ENCODE results near the gene EN2.

EN2 gene

DNA sequence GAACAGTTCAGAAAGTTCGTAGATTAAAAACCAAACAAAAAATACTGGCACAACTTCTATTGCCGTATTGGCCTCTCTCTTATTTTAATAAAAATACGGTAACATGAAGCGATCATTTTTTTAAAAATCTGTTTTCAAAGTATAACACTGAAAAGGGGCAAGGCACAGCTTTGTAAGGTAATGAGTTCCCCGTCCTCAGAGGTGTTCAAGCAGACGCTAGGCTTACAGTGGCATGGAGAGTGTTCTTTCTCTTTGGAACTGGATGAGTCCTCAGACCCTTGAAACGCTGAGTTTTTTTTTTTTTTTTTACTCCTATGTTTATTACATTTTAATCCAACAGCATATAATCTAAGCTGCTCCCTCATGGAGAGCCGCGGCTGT lies 7.8 kb downstream of the EN2 start:
- no peak for DNase-seq

DNA sequence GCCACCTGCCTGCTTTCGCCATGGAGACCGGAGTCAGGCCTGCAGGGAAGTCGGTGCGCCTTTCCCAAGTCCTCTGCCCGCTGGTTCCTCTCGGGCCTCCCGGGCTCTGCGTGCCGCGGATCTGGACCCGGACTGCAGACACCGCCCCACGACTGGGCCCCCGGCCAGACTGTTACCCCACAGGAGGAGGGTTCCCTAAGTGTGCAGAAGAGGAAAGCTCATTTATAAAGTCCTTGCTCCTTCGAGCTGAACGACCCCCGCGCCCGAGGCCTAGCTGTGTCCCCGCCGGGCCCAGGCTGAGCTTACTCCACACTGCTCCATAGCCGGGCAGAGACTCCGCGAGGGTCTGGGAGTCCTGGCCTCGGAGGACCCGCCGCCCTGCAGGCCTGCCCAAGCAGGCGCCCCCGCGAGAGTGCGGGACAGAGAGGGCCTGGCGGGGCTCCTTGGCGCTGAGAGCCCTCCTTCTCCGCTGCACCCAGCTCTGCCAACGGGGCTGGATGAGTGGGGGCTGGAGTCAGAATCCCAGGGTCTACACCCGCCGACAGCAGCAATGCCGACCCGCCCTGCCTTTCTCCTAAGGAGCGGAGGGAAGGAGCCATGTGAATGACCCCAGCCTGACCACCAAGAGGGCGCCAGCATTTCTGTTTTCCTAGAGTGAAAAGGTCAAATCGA lies 8.3 kb downstream of the EN2 start:
- DNase-seq: no peak

DNA sequence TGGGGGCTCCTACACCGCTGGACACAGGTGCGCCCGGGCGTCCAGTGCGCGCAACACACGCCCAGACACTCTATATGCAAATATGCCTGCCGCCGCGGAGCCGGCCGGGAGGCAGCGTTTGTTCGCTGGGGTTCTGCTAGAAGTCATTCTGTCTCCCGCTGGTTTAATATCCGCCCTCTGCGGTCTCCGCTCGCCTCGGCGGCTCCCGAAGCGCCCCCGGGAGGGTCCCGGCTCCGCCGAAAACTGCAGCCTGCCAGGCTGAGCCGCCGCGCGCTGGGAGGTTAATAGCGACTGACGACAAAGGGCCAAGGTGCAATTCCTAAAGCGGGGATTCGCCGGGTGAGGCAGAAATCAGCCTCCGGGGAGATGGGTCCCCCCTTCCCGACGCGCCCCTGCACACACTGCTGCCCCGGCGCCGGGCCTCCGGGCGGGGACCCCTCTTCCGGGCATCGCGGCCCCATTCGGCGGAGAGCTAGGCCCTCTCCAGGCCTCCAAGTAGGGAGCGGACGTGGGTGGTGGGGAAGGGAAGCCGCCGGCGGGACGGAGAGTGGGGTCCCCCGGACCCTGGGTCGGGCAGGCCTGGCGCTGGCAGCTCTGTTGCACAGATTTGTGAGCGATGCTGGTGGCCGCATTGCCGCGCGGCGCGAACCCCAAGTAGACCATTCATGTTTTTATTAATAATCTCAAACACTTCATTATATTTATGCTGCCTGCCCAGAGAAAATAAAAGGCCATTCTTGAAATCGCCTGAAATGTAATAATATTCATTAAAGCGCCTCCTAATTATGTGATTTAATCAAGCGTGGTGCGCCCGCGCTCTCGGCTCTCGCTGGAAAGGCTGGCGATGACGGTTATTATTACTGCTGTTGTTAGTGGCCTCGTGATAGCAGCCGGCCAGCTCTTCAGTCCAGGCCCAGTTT lies 9.1 kb downstream of the EN2 start:
- DNase-seq: no peak

DNA sequence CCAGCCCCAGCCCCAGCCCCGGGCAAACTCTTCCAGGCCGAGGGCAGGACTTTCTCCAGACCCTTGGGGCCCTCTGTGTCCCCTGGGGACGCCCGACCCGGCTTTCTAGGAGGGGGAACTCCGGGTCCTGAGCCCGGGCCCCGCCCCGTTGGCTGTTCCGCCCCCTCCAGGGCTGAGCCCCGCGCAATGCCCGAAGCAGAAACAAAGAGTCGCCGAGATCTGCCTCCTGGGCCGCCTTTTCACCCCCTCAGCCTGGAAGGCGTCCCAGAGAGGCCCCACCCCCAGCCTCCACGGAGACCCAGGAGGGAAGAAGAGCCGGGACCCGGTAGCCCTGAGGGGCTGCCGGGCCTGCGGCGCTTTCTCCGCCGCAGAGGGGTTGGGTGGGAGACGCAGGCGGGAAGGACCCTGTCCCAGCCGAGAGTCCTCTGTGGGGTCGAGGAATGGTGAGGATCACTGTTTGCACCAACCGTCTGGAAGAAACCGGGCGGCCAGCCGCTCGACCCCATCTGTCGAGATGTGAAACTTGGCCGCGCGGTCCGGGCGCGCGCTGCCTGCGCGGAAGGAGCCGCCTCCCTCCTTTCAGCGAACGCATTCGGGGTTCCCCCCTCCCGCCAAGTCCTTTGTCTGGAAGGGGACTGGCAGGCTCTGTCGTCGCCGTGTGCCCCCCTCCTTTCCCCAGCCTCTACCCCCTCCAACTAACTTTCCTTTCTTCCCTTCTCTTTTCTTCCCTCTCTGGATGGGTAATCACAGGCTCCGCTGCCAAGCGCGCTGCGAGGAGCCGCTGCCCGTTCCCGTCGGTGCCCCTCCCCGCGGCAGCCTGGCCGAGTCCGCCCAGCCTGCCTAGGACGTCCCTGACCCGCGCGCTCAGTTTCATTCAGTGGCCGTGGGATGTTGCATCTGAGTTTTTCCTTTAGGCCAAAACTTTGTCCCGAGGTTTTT lies 10.2 kb downstream of the EN2 start:
- no peak for DNase-seq

DNA sequence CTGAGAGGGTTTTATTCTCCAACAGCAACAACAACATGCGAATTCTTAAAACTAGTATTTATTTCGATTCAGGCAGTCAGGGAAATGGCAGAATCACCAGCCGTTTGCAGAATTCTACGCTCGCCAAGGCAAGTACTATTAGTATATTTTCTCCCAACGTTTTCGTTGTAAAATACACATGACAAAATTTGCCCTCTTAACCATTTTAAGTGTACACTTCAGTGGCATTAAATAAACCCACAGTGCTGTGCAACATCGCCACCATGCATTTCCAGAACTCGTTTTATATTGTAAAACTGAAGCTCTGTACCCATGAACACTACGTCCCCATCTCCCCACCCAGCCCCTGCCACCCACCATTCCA lies 10.8 kb downstream of the EN2 start:
- DNase-seq: no peak

DNA sequence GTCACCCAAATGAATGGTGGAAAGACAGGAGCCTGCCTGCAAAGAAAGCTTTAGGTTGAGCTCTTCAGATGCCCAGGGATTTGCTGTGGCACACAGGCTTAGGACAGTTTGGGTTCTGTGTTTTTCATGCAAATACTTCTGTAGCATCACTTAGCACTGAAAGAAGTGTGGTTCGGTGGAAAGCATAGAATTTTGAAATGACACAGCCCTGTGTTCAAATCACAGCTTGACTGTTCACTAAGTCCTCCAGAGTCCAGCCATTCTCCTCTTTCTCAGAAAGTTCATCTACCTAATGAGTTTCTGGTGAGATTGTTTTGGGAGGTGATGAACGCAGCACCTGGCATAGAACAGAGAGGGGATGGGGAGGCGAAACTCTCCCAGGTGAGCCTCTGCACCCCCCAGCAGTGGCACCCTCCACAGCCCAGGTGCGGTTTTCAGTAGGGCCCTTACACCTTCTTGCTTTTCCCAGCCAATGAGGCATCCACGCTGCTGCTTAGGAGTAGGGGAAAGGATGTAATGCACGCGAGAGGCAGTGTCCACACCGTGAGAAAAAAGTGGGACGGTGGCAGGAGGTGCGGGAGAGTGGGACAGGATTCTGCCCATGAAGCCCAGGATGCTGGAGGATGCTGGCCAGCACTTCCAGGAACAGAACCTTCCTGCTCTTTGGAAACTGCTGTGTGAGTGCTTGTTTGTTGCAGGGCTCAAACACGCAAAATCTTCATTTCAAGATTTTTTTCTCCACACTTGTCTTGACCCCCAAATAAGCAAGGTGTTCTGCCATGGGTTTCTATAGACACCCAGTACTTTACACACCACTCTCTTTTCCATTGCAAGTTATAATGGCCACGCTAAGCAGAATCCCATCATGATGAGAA lies 11.6 kb downstream of the EN2 start:
- no peak for DNase-seq

DNA sequence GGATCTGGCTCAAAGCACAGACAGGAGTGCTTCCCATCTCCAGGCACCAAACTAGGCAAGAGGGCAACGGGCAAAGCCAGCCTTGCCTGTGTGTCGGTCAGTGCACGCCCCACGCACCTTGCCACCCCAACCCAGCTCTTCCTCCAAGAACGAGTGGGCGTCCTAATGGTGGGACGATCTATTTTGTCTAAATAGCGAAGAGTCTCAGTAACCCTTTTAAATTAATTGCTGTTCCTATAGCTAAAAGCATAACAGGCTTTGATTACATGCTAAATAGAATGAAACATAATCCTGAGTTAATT lies 12.2 kb downstream of the EN2 start:
- no peak for DNase-seq

DNA sequence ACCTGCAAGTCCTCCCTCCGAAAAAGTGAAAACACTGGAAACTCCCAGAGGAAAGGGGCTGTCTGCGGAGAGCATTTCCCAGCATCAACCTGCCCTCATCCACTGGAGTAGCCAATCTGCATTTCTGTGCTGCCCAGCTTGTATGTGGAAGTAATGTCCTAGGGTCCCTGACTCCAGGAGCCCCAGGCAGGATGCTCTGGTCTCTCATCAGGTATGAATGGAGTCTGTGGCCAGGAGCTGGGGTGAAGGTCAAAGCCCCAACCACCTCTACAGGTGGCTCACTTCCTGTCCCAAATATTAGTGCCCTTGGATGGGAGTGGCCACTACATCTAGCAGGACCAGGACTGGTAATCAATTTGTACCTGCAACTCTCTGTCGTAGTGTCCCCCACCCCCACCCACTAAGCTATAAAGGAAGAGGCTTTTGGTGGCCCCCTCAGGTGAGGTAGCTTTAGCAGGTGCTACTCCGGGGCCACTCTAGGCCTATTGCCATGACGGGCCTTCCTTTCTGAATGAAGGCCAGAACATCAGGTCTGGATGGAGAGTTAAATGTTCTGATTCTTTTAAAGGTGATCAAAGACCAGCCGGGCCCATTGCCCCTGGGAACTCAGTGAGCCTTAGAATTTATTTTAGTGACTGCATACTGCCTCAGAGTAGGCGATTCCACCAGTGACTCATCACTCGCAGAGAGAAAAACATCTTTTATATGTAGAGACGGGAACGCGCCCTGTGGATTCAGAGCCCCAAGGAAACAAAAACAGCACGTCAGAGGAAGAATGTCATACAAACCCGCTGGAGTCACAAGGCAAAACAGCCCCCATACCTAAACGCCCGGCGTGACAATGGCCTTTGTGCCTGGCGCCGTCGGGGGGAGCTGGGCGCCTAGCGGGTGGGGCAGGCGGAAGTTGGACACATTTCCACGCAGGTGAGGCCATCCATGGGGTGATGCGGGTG lies 13.0 kb downstream of the EN2 start:
- no peak for DNase-seq

DNA sequence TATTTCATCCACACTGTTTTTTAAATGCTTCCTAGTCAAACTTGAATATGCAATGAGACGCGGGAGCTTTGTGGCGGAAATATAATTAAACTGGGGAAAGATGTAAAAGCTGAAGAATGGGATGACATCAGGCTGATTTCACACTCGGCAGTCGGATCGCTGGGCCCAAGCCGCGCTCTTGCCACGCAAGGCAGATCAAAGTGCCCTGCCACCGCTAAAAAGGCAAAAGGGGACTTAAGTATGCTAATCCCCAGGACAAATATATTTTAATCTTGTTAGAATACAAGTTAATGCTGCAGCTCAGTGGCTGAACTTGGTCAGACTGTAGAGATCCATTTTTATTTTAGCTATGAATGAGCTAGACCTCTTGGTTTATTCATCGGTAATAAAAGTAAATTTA lies 13.8 kb downstream of the EN2 start:
- DNase-seq: no peak

DNA sequence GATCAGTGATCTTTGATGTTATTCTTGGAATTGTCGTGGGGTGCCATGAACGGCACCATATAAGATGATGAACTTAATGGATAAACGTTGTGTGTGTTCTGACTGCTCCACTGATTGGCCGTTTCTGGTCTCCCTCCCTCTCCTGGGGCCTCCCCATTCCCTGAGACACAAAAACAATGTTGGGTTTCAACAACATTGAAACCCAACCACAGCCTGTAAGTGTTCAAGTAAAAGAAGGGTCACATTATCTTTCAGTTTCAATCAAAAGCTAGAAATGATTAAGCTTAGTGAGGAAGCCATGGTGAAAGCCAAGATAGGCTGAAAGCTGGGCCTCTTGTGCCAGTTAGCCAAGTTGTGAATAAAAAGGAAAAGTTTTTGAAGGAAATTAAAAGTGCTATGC lies 19.5 kb downstream of the EN2 start:
- DNase-seq: no peak

DNA sequence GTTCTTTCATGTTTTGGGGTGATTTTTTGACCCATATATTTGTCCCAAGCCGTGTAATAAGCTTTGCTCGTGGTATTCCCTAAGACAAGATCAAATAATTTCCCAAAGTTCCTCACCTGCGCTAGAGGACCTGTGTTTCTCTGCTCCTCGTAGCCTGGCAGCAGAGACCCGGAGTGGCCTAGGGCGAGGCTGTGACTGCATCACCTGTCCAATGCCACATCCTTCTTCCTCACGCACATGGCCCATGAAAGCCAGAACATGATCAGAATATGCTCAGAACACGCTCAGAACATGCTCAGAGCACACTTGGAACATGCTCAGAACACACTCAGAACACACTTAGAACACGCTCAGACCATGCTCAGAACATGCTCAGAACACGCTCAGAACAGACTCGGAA lies 23.8 kb downstream of the EN2 start:
- no peak for DNase-seq

DNA sequence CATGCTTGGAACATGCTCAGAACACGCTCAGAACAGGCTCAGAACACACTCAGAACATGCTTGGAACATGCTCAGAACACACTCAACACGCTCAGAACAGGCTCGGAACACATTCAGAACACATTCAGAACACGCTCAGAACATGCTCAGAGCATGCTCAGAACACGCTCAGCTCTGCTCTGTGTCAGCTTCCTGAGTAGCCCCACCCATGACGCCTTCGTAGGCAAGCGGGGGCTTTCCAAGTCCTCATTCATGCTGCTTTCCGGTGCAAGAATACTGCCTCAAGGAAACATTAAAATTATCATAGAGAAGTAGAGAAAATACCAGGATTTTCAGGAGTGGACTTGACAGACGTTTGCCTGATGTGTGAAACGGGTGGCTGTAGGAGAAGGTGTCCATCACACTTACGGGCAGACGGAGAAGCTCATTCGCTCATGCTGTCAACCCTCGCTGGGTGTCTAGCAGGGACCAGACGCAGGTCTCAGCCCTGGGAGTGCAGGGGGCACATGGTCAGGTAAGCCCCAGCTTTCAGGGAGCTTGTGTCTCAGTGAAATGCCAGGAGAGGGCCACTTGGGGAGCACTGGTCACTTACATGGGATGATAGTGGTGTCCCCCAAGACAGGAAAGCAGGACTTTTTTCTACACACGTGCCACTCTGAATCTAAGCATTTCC lies 24.7 kb downstream of the EN2 start:
- no peak for DNase-seq

DNA sequence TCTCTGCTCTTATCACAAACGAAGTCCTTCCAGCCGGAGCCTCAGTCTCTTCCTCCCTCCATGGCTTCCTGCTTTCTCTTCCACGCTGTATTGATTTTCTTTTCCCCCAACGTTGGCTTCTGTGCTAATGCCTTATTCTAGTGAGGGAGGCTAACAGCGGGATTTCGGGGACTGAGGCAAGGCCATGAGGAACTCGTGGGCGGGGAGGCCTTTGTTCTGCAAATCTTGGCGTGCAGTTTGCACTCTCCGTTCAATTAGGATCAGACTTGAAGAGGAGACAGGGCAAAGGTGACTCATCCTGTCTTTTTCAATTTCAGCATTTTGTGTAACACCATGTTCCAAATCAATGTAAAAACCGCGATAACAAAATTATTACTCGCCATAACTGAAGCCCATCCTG lies 25.3 kb downstream of the EN2 start:
- no peak for DNase-seq

DNA sequence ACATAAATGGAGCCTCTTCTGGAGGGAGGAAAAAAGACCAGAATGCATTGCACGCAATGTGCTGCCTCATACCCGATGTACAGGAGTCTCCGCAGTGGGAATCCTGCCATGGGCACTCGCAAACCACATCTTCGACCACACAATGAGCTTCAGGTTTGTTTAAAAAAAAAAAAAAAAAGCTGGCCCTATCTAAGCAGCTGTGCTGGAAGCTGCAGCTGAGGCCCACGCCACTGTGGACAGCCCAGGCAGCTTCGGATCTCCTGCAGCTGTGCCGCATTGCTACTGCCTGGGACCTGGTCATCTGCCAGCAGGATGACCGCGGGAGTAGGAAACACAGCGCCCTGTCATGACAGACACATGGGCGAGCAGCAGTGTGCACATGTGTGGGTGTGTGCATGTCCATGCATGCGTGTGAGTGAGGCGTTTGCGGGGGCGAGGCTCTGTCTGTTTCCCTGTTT lies 26.0 kb downstream of the EN2 start:
- no peak for DNase-seq

DNA sequence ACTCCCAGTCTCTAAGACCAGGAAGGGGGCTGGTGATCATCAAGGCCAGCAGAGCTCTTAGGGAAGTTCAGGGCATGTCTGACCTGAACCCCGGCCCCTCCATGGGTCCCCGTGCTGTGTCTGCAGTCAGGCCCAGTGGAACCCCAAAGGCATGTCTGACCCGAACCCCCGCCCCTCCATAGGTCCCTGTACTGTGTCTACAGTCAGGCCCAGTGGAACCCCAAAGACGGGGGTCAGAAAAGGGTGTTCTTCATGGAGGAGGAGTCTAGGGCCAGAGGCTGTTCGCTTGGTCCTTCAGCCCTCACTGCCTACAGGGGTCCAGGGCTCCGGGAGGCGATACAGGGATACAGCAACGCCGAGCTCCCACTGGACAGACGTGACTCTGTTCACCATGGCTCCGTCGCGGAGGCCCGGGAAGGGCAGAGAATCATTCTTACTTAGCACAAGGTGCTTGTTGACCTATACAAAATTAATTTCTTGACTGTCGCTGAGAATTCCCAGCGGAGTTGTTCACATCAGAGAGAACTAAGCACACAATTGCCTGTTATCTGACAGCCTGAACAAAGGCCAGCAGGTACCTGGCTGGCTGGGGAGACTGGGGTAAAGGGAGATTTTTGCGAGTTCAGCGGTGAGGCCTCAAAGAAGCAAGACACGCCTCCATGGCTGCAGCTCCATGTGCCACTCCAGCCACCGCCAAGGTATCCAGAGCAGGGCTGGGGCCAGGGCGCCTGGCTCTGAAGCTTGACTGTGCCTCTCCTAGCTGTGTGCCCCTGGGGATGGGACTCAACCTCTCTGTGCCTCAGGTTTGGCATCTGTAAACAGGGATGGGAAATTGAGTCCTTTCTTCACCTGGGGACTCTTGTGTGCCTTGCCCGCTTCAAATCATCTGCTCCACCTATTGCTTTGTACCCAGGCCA lies 26.8 kb downstream of the EN2 start:
- DNase-seq: no peak

DNA sequence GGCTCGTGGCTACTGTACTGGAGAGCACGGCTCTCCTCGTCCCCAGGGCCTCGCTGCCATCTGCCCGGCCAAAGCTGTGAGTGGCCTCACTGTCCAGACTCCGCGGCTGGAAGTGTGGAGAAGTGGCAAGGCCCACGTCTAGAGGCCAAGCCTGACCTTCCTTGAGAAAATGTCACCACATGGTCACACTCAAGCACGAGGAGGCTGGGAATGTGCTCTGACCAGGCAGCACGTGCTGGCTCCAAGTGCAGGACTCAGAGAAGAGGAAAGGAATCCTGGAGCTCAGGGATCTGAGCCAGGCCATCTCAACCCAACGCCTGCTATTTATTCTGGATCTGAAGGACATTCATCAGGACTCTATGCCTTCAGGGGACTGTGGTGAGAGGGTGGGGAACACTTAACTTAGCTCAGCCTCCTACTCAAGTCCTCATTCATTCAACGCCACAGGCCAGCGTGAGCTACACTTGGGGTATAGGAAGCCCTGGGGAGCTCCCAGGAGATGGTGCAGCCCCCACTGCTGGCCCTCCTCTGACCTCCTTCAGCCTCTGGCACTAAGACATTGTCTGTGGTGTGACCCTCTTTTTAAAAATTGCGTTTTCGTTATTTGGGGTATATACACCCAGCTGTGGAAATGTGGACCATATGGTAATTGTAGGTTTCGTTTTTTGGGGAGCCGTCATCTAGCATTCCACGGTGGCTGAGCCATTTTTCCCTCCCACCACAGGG lies 29.0 kb downstream of the EN2 start:
- no peak for DNase-seq

DNA sequence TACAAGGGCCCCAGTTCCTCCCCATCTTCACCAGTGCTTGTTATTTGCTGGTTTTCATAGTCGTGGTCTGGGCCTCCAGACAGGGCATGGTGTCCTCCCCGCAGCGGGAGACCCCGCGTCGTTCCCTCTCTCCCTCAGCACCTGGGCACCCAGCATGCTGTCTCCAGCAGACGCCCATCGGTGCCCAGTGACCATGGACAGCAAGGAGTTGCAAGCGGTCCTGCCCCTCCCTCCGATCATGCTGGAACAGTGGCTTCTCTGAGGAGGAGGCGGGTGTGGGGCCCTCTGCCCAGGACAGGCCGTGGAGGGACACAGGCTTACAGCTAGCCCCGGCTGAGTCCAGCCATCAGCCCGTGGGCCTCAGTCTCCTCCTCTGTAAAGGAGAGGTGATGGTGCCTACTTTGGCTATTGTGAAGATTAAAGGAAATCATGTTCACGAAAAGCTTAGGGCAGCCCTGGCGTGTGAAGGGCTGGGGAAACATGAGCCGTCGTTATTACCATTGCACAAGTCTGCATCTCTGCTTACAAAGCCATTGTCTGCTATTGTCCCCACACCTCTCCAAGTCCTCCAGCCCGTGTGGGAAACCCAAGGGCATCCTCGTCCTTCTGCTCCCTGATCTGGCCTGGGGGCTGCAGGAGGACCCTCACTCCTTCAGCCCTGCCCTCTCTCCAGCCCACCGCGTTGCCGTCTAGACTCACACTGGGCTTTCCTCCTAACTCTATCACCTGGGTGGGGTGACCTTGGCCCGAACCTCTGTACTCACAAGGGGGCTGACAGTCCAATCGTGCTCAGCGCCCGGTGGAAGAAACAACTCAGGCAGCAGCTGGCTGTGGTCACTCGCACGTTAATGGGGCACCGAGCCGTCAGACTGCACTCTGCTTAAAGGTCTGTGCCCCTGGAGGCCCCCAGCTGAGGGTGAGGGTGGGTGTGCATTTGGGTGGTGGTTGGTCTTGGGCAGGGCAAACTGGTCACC lies 29.9 kb downstream of the EN2 start:
- DNase-seq: no peak

Measured in CD4-positive, alpha-beta T cell treated with Interleukin-10 for 1 hour (primary cell).